CD14-positive monocyte (primary cell): ENCODE data around the gene SSNA1. TPM values are rescaled to one million over a fixed set of nuclear protein-coding genes. Genes with fewer than 3 reads are reported as not detected.

ENCODE experiments used
- DNase-seq, 3 donors: peaks; one replicate each; pipeline ENCODE4 v3.0.0-alpha.2; 2011 to 2022
- H2AFZ ChIP-seq: 2 replicates; pipeline ENCODE4 v1.6.0; 2012; ENCODE audit warnings: mild to moderate bottlenecking, low read depth, low read length, inconsistent platforms; ENCODE audit not compliant: insufficient read depth, poor library complexity, severe bottlenecking
- H3K27ac ChIP-seq, 2 donors: 1 replicate in 1 of 2; 2 replicates in 1 of 2; pipeline ENCODE4 v1.5.1; 2012 to 2013; ENCODE audit warnings: low read length in 2 of 2, control low read depth in 1 of 2, inconsistent platforms in 1 of 2, low read depth in 1 of 2, mild to moderate bottlenecking in 1 of 2
- H3K27me3 ChIP-seq, 2 donors: one replicate each; pipeline versions ENCODE4 v1.6.0 to v1.6.1; 2011 to 2013; ENCODE audit warnings: low read length in 2 of 2; ENCODE audit not compliant: control insufficient read depth in 2 of 2, insufficient read depth in 2 of 2
- H3K36me3 ChIP-seq, 2 donors: replicated peaks in 1 of 2; 1 replicate in 1 of 2; 2 replicates in 1 of 2; pipeline versions ENCODE4 v1.5.1 to v1.6.1; 2012 to 2013; ENCODE audit warnings: low read length in 2 of 2, control low read depth in 1 of 2, inconsistent platforms in 1 of 2, mild to moderate bottlenecking in 1 of 2; ENCODE audit not compliant: insufficient read depth in 2 of 2, control insufficient read depth in 1 of 2
- H3K4me1 ChIP-seq, 2 donors: 1 replicate in 1 of 2; 2 replicates in 1 of 2; pipeline versions ENCODE4 v1.5.1 to v1.6.1; 2012 to 2013; ENCODE audit warnings: low read length in 2 of 2, control low read depth in 1 of 2, inconsistent platforms in 1 of 2, mild to moderate bottlenecking in 1 of 2, moderate library complexity in 1 of 2; ENCODE audit not compliant: insufficient read depth in 2 of 2, control insufficient read depth in 1 of 2
- H3K4me2 ChIP-seq: replicated peaks from 2 replicates; pipeline ENCODE3; 2012; ENCODE audit warnings: low read length, moderate library complexity, mild to moderate bottlenecking; ENCODE audit not compliant: poor library complexity, severe bottlenecking; ENCODE audit errors: extremely low read depth
- H3K4me3 ChIP-seq, 3 experiments: fragments of 200-600 bp in 1 of 3; sonication (generic) in 1 of 3; replicated peaks in 1 of 3; 1 replicate in 2 of 3; 2 replicates in 1 of 3; pipeline ENCODE4 v1.5.1; 2011 to 2013; ENCODE audit warnings: low read length in 3 of 3, mild to moderate bottlenecking in 3 of 3, control low read depth in 2 of 3, low read depth in 2 of 3, inconsistent platforms in 1 of 3, moderate library complexity in 1 of 3
- H3K79me2 ChIP-seq: 2 replicates; pipeline ENCODE4 v1.6.0; 2012; ENCODE audit warnings: mild to moderate bottlenecking, control low read depth, inconsistent platforms, low read length, moderate library complexity; ENCODE audit not compliant: insufficient read depth
- H3K9ac ChIP-seq: 2 replicates; pipeline ENCODE4 v1.6.0; 2017; ENCODE audit warnings: low read length, mild to moderate bottlenecking; ENCODE audit not compliant: insufficient read depth, poor library complexity, severe bottlenecking
- H3K9me3 ChIP-seq, 2 donors: replicated peaks in 1 of 2; 1 replicate in 1 of 2; 2 replicates in 1 of 2; pipeline versions ENCODE4 v1.5.1 to v1.6.1; 2012 to 2013; ENCODE audit warnings: low read length in 2 of 2, control low read depth in 1 of 2; ENCODE audit not compliant: control insufficient read depth in 1 of 2, insufficient read depth in 1 of 2
- H4K20me1 ChIP-seq: 2 replicates; pipeline ENCODE4 v1.6.0; 2012; ENCODE audit warnings: mild to moderate bottlenecking, low read length, control low read depth, moderate library complexity; ENCODE audit not compliant: insufficient read depth
- H3K27ac Mint-ChIP-seq, 7 donors: one replicate each; pipeline ENCODE4 v1.8.0; 2020; ENCODE audit warnings: mild to moderate bottlenecking in 7 of 7, mixed read lengths in 7 of 7, moderate library complexity in 6 of 7, inconsistent platforms in 2 of 7
- H3K27me3 Mint-ChIP-seq, 3 donors: one replicate each; pipeline ENCODE4 v1.8.0; 2021 to 2022; ENCODE audit warnings: low read depth in 3 of 3, mild to moderate bottlenecking in 3 of 3, mixed read lengths in 3 of 3, moderate library complexity in 3 of 3, inconsistent platforms in 1 of 3
- H3K36me3 Mint-ChIP-seq, 2 donors: one replicate each; pipeline ENCODE4 v1.8.0; 2020; ENCODE audit warnings: mixed read lengths in 2 of 2, inconsistent platforms in 1 of 2, mild to moderate bottlenecking in 1 of 2
- H3K4me1 Mint-ChIP-seq: one replicate; pipeline ENCODE4 v1.8.0; 2020; ENCODE audit warnings: mild to moderate bottlenecking, mixed read lengths
- H3K4me3 Mint-ChIP-seq, 2 donors: one replicate each; pipeline ENCODE4 v1.8.0; 2020; ENCODE audit warnings: mild to moderate bottlenecking in 2 of 2, mixed read lengths in 2 of 2, moderate library complexity in 1 of 2
- H3K9me3 Mint-ChIP-seq, 7 donors: one replicate each; pipeline ENCODE4 v1.8.0; 2020 to 2022; ENCODE audit warnings: mixed read lengths in 7 of 7, mild to moderate bottlenecking in 6 of 7, moderate library complexity in 6 of 7, inconsistent platforms in 2 of 7
- CTCF ChIP-seq: fragments of 200-600 bp; IDR thresholded peaks from one replicate; pipeline ENCODE4 v1.8.0; 2022; ENCODE audit warnings: antibody characterized with exemption, mild to moderate bottlenecking
- WGBS: methylation state at CpG from one replicate; pipeline ENCODE4 v1.1.5; 2013; ENCODE audit warnings: missing lambda C conversion rate; ENCODE audit not compliant: insufficient coverage; 5-methylcytosine and 5-hydroxymethylcytosine counted together
- intact Hi-C, 2 donors: fragments of 100-400 bp; cut with micrococcal nuclease; formaldehyde crosslinking; loops; one replicate each; pipeline versions ENCODE4 v1.15.0 to v1.15.1; 2023
- polyA minus RNA-seq: library from RNA; depleted of rRNA, polyadenylated mRNA; stranded (reverse); fragments of >200 nt; gene quantifications from 2 replicates; pipeline ENCODE4 v1.2.3, GENCODE V29; 2012
- polyA plus RNA-seq, 3 donors: library from polyadenylated mRNA; depleted of rRNA in 1 of 3; unstranded in 2 of 3; stranded (reverse) in 1 of 3; fragments of 300-500 nt in 2 of 3; fragments of >200 nt in 1 of 3; fragmentation: Illumina TruSeq in 2 of 3; gene quantifications; 1 replicate in 2 of 3; 2 replicates in 1 of 3; pipeline ENCODE4 v1.2.3, GENCODE V29; 2012 to 2021
- total RNA-seq, 12 experiments: library from RNA in 1 of 12; stranded (reverse) in 1 of 12; fragments of 120-200 nt in 1 of 12; gene quantifications; one replicate each; pipeline ENCODE4 v1.2.4 and lab custom pipeline; 2013 to 2026; ENCODE audit warnings: mixed read lengths in 6 of 12, inconsistent platforms in 1 of 12

The SSNA1 gene
- total RNA-seq (2013): 62.7 TPM
- 100 to 1,000 TPM in 1 of 3 donors, 10 to 100 TPM in 2; 87.0 to 118 (median 98.3) TPM for polyA plus RNA-seq
- polyA minus RNA-seq: 50.7 and 103 TPM in 2 replicates
- 6.7 to 25.1 (median 14.8) reads per million in 11 experiments for total RNA-seq (lab: John Stamatoyannopoulos, UW)

GRCh38 chr9:137188490-137189296 is at the start of gene SSNA1, which contains the start of gene ANAPC2:
TSS of gene SSNA1 (plus strand) at chr9:137188676. CDS start at chr9:137188727, 51 bp downstream.
TSS of gene ANAPC2 (minus strand) at chr9:137188560. CDS start at chr9:137188532, 28 bp downstream.
- no peaks in the 10 kb centered on the region for H3K27me3 ChIP-seq
- TF ChIP-seq CTCF: peak; percentile 42
- H3K9ac ChIP-seq: peak within 1 kb of the TSS; percentile 95
- peak within 1 kb of the TSS; percentile 88 to 97 for H3K4me3 Mint-ChIP-seq
- H3K4me3 ChIP-seq: peak within 1 kb of the TSS; percentile 83 to 95 (median 92)
- peaks cover 44% of the 10 kb centered on the region for H3K79me2 ChIP-seq
- intact Hi-C loops: loop anchor here (1.0 to 5.0 kb wide), 5 partner anchors 12 to 49 kb away; partner anchors contain the start of genes NDOR1 (in 1 of the 2), TMEM203 (in 1 of the 2) and TPRN (in 1 of the 2)
- peak within 1 kb of the TSS; percentile 93 to 98 (median 96) for H3K27ac Mint-ChIP-seq
- H2AFZ ChIP-seq: peak within 1 kb of the TSS; percentile 83
- peaks cover 47 to 53% of the 10 kb centered on the region in 2 donors for H3K36me3 ChIP-seq
- no peaks in the 10 kb centered on the region for H3K9me3 ChIP-seq
- no peaks in the 10 kb centered on the region for H3K27me3 Mint-ChIP-seq
- peaks cover 26 to 63% of the 10 kb centered on the region in 2 donors for H3K36me3 Mint-ChIP-seq
- H3K4me2 ChIP-seq: peak within 1 kb of the TSS; percentile 100
- peak within 1 kb of the TSS; percentile 83 to 96 for H3K27ac ChIP-seq
- peaks cover 28% of the 10 kb centered on the region for H4K20me1 ChIP-seq
- DNase-seq: peak; percentile 94 to 97 (median 95)
- H3K4me1 Mint-ChIP-seq: peaks cover 32% of the 10 kb centered on the region
- H3K9me3 Mint-ChIP-seq: peaks cover 0 to 2% (median 0%) of the 10 kb centered on the region in 7 donors
- peaks cover 28 to 39% of the 10 kb centered on the region in 2 donors for H3K4me1 ChIP-seq
- under 1% methylated on average over 98 of the region's 98 CpGs for WGBS

- H3K9me3 Mint-ChIP-seq: peaks cover 0 to 7% (median 1%) of the 10 kb centered on the region in 7 donors
Measured at GRCh38 chr9:137138722-137139467, 49.6 kb upstream of the SSNA1 start, which contains the start of gene GRIN1. TSS of gene GRIN1 (plus strand) at chr9:137139154. CDS start at chr9:137139487, 333 bp downstream.

More at GRCh38 chr9:137138722-137139467, 49.6 kb upstream of the SSNA1 start, which contains the start of gene GRIN1:
- no peaks in the 10 kb centered on the region for H3K36me3 ChIP-seq
- TF ChIP-seq CTCF: no peak
- no peak within 1 kb of the TSS for H3K27ac ChIP-seq
- H2AFZ ChIP-seq: no peak within 1 kb of the TSS
- H3K79me2 ChIP-seq: no peaks in the 10 kb centered on the region
- no peaks in the 10 kb centered on the region for H3K4me1 ChIP-seq
- no peaks in the 10 kb centered on the region for H4K20me1 ChIP-seq
- H3K4me2 ChIP-seq: no peak within 1 kb of the TSS
- no peak within 1 kb of the TSS for H3K4me3 ChIP-seq
- intact Hi-C loops: no loop called here
- Mint-ChIP-seq H3K36me3 (peaks cover 0 to 2% of the 10 kb centered on the region in 2 donors), H3K27ac (peak within 1 kb of the TSS in 1 of 7 donors; percentile 80), H3K4me1 (no peaks in the 10 kb centered on the region), H3K4me3 (peak within 1 kb of the TSS in 1 of 2 donors; percentile 81), H3K27me3 (peaks cover 59 to 77% (median 63%) of the 10 kb centered on the region in 3 donors)
- H3K9ac ChIP-seq: no peak within 1 kb of the TSS
- DNase-seq: no peak
- H3K27me3 ChIP-seq: peaks cover 14 to 53% of the 10 kb centered on the region in 2 donors
- 7% methylated on average over 104 of the region's 104 CpGs for WGBS
- peaks cover 0 to 14% of the 10 kb centered on the region in 2 donors for H3K9me3 ChIP-seq
